SIG-M5 treated with dmso at 0.1 percent for 504 hours (cell line): Measurements from ENCODE around the gene KRTAP9-6.

Source experiments
- DNase-seq: peaks from one replicate; lab custom pipeline; 2025; ENCODE audit not compliant: unreplicated experiment; lab: John Stamatoyannopoulos, UW

KRTAP9-6 gene

DNA sequence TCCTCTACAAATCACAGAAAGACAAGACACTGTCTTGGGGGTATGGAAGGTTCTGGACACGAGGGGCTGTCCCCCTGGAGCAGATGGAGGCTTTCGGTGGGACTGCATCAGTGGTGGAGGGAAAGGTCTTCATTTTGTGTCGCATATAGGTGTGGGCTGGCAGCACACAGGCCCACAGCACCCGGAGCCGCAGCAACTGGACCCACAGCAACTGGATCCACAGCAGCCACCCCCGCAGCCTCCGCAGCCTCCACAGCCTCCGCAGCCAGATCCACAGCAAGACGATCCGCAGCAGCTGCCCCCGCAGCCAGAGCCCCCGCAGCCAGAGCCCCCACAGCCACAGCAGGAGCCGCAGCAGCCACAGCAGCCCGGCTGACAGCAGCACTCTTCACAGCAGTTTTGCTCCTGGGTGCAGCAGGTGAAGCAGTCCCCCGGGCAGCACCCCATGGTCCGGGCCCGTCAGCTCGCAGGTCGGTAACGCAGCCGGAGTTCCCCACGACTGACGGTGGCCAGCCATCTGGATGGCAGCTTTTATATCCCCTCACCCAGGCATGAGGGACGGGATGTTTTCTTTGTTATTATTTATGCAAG, 50.1 kb downstream of the KRTAP9-6 start, which contains the start of gene KRTAP17-1:
TSS of gene KRTAP17-1 (minus strand) at position 507 of the 591 bp plus-strand sequence. CDS start at position 447, 60 bp downstream.
- DNase-seq, result no peak
